ENCODE results near the gene TAS2R60. TPM values are rescaled to one million over a fixed set of nuclear protein-coding genes. Genes with fewer than 3 reads are reported as not detected.

The TAS2R60 gene
- total and polyA plus RNA-seq, 2 donors (not counting 3 experiments of a cell fraction or from before 2014, with no cell fraction given), result not detected

- no peaks in the 10 kb centered on the region for H3K9me1 ChIP-seq (replicated peaks; ENCODE audit: control insufficient read depth, extremely low read depth, insufficient read depth, low read length)
- DNase-seq (ENCODE audit: low read depth, low spot score), result no peak
- ChIA-PET CTCF (interaction anchor here (0.6 to 4.3 kb wide), 22 partner anchors 10 to 321 kb away, joined by 3 to 52 read pairs (median 4); no protein-coding TSS in a partner anchor), POLR2A (no interaction called here)
- H3K4me2 ChIP-seq (ENCODE audit: insufficient read depth, low read length), result no peak overlapping the region
- H3K27me3 ChIP-seq (ENCODE audit: control insufficient read depth in 2 of 2, insufficient read depth in 2 of 2, low read length in 2 of 2), result no peaks in the 10 kb centered on the region
- BruUV-seq (replicated peaks), result no TSS peak
- H4K20me1 ChIP-seq (replicated peaks; ENCODE audit: control insufficient read depth, extremely low read depth, insufficient read depth, low read length), result no peaks in the 10 kb centered on the region
- no peak overlapping the region for H3K27ac ChIP-seq (ENCODE audit: insufficient read depth, low read depth, low read length)
- H3K4me1 ChIP-seq (ENCODE audit: control insufficient read depth, extremely low read depth, insufficient read depth, low read length), result peaks cover 9% of the 10 kb centered on the region
- no peak for FAIRE-seq
- H3K9ac ChIP-seq (replicated peaks; ENCODE audit: extremely low read depth, insufficient read depth, low read length), result no peak overlapping the region
- no peak for TF ChIP-seq CTCF (IDR thresholded peaks at IDR 0.05; ENCODE audit: extremely low read depth in 1 of 2, insufficient read depth in 1 of 2, low read depth in 1 of 2, low read length in 2 of 2)
- TF ChIP-seq FOS (IDR thresholded peaks at IDR 0.05; ENCODE audit: borderline replicate concordance, insufficient read depth, low read length), result no peak
- no peak for TF ChIP-seq GATA2 (IDR thresholded peaks at IDR 0.05; ENCODE audit: insufficient read depth, insufficient read length, low read depth, low read length)
- TF ChIP-seq POLR2A (IDR thresholded peaks at IDR 0.05; ENCODE audit: low read depth, low read length), result no peak
- no peak for TF ChIP-seq EZH2 (IDR thresholded peaks at IDR 0.05; ENCODE audit: borderline replicate concordance, low read depth, low read length, severe bottlenecking)
- H3K36me3 ChIP-seq (ENCODE audit: control insufficient read depth in 2 of 2, extremely low read depth in 1 of 2, insufficient read depth in 2 of 2, low read length in 2 of 2), result no peaks in the 10 kb centered on the region
- no peaks in the 10 kb centered on the region for H3K79me2 ChIP-seq (ENCODE audit: control insufficient read depth, insufficient read depth, low read length)
- no peak overlapping the region for H2AFZ ChIP-seq (ENCODE audit: low read depth, low read length)
- dilution Hi-C loops (cut with MboI; ENCODE audit: extremely low pct_ligation_motif_present, low sequenced_read_pairs) (no loop called here), intact Hi-C loops (cut with micrococcal nuclease) (loop anchor here (1.0 to 2.0 kb wide), 6 partner anchors 21 to 176 kb away; no protein-coding TSS in a partner anchor)
- no peak overlapping the region for H3K4me3 ChIP-seq (replicated peaks in 1 of 3; ENCODE audit: insufficient read depth in 1 of 3, low read depth in 1 of 3, low read length in 3 of 3)
- no peaks in the 10 kb centered on the region for H3K9me3 ChIP-seq (replicated peaks; ENCODE audit: control insufficient read depth, insufficient read depth, low read length)
These were observed 27.4 kb upstream of the TAS2R60 start for GRCh38 chr7:143415742-143416397.
